ENCODE results near the gene GNL3L. TPM values are rescaled to one million over a fixed set of nuclear protein-coding genes. Genes with fewer than 3 reads are reported as not detected.

GNL3L gene
- total RNA-seq, 2 donors from 2014 or later: 14.2 to 17.6 TPM

- DNase-seq (no peak), ATAC-seq (no peak)
- TF ChIP-seq, protein P1, sequence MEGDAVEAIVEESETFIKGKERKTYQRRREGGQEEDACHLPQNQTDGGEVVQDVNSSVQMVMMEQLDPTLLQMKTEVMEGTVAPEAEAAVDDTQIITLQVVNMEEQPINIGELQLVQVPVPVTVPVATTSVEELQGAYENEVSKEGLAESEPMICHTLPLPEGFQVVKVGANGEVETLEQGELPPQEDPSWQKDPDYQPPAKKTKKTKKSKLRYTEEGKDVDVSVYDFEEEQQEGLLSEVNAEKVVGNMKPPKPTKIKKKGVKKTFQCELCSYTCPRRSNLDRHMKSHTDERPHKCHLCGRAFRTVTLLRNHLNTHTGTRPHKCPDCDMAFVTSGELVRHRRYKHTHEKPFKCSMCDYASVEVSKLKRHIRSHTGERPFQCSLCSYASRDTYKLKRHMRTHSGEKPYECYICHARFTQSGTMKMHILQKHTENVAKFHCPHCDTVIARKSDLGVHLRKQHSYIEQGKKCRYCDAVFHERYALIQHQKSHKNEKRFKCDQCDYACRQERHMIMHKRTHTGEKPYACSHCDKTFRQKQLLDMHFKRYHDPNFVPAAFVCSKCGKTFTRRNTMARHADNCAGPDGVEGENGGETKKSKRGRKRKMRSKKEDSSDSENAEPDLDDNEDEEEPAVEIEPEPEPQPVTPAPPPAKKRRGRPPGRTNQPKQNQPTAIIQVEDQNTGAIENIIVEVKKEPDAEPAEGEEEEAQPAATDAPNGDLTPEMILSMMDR (IDR thresholded peaks at IDR 0.05): no peak
- TF ChIP-seq POLR2A (IDR thresholded peaks at IDR 0.05): no peak
- H3K27me3 ChIP-seq: no peaks in the 10 kb centered on the region
- no peaks in the 10 kb centered on the region for H3K36me3 ChIP-seq (replicated peaks in 1 of 2; ENCODE audit: insufficient read depth in 1 of 2, low read depth in 2 of 2)
- 70 to 72% methylated on average over 5 to 6 of the region's 6 CpGs for WGBS, 2 donors
- H3K27ac ChIP-seq: no peak overlapping the region
- no peaks in the 10 kb centered on the region for H3K9me3 ChIP-seq
- H3K4me1 ChIP-seq: peaks cover 5% of the 10 kb centered on the region
- intact Hi-C loops (cut with DNase I): no loop called here
- no peak overlapping the region for H3K4me3 ChIP-seq
Measured at GRCh38 chrX:54492340-54492739, 37.7 kb upstream of the GNL3L start.

DNA sequence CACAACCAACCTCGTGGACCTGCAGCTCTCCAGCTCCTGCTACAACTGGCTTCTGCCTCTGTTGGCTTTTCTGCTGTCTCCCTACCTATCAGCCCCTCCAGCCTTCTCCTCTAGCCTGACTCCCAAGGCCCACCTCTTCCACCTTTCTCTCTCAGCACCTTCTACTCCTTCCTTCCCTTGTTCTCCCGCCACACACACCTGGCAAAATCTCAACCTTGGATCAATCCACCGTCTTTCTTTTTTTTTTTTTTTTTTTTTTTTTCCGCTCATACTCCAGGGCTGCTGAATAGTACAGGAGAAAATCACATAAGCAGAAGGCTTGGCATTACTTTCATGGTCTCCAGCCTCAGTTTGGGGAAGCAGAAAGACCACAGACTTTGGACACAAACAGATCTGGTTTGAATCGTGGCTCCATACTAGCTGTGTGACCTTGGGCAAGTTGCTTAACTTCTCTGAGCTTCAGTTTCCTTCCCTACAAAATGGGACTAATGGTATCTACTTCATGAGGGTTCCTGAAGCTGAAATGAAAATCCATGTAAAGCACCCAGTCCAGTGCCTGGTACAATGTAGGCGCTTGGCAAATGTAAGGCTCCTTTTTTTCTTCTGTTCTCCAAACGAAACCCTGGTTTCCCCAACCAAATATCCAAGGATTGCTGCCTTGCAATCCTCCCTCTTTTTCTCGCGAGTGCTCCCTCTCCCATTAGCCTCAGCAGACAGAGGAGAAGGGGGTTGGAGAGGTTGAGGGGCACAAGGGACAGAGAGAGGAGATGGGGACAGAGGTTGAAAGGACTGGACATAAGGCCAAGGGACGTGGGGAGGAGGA is 35.6 kb upstream of the GNL3L start:
- DNase-seq (no peak), ATAC-seq (no peak)
- peaks cover 5% of the 10 kb centered on the region for H3K4me1 ChIP-seq
- TF ChIP-seq POLR2A (IDR thresholded peaks at IDR 0.05): no peak
- TF ChIP-seq, protein P1 (IDR thresholded peaks at IDR 0.05): no peak
- WGBS, 2 donors: 16 to 24% methylated on average over 7 to 9 of the region's 10 CpGs
- peak overlapping the region in 1 of 2 donors; percentile 34 for H3K4me3 ChIP-seq
- H3K9me3 ChIP-seq: no peaks in the 10 kb centered on the region
- H3K36me3 ChIP-seq (replicated peaks in 1 of 2; ENCODE audit: insufficient read depth in 1 of 2, low read depth in 2 of 2): no peaks in the 10 kb centered on the region
- intact Hi-C loops (cut with DNase I): no loop called here
- no peaks in the 10 kb centered on the region for H3K27me3 ChIP-seq
- H3K27ac ChIP-seq: peak overlapping the region in 2 of 4 donors; percentile 8 to 55

GRCh38 chrX:54494989-54495813 is 34.8 kb upstream of the GNL3L start:
- H3K4me3 ChIP-seq: peak overlapping the region; percentile 8 to 34
- no peaks in the 10 kb centered on the region for H3K9me3 ChIP-seq
- ATAC-seq (peak; percentile 51), DNase-seq (peak; percentile 19 to 42 (median 31))
- peak overlapping the region; percentile 8 to 55 (median 33) for H3K27ac ChIP-seq
- H3K27me3 ChIP-seq: no peaks in the 10 kb centered on the region
- intact Hi-C loops (cut with DNase I): no loop called here
- TF ChIP-seq, protein P1 (IDR thresholded peaks at IDR 0.05): no peak
- peak in 1 of 3 donors; percentile 14 for TF ChIP-seq POLR2A (IDR thresholded peaks at IDR 0.05)
- 0 to 3% methylated on average over 4 to 41 of the region's 86 CpGs for WGBS, 2 donors
- no peaks in the 10 kb centered on the region for H3K36me3 ChIP-seq (replicated peaks in 1 of 2; ENCODE audit: insufficient read depth in 1 of 2, low read depth in 2 of 2)
- H3K4me1 ChIP-seq: peaks cover 5% of the 10 kb centered on the region

GRCh38 chrX:54495814-54496516 is 34.1 kb upstream of the GNL3L start, which contains the start of gene FGD1:
TSS of gene FGD1 (minus strand) at chrX:54496234. CDS start at chrX:54495432, 802 bp downstream.
- peak; percentile 86 for ATAC-seq
- H3K4me3 ChIP-seq: peak within 1 kb of the TSS; percentile 31 to 34
- intact Hi-C loops (cut with DNase I): no loop called here
- peak in 1 of 3 donors; percentile 16 for TF ChIP-seq POLR2A (IDR thresholded peaks at IDR 0.05)
- TF ChIP-seq, protein P1 (IDR thresholded peaks at IDR 0.05): no peak
- no peaks in the 10 kb centered on the region for H3K27me3 ChIP-seq
- WGBS, 2 donors: 0 to 1% methylated on average over 5 to 8 of the region's 51 CpGs
- no peaks in the 10 kb centered on the region for H3K36me3 ChIP-seq (replicated peaks in 1 of 2; ENCODE audit: insufficient read depth in 1 of 2, low read depth in 2 of 2)
- peak within 1 kb of the TSS; percentile 8 to 55 (median 33) for H3K27ac ChIP-seq
- peak; percentile 64 to 81 (median 70) for DNase-seq
- H3K4me1 ChIP-seq: peaks cover 5% of the 10 kb centered on the region
- no peaks in the 10 kb centered on the region for H3K9me3 ChIP-seq

Measured in body of pancreas (tissue), 4 donors.